GM15510 (cell line): ENCODE measurements around the gene ZEB2.

Experiments
- POLR2A ChIP-seq: IDR thresholded peaks from 3 replicates; pipeline ENCODE4 v1.6.1; 2011; ENCODE audit warnings: borderline replicate concordance; ENCODE audit not compliant: insufficient read length; ENCODE audit errors: extremely low read depth

ZEB2 gene

GRCh38 chr2:144539289-144539782 is 19.4 kb upstream of the ZEB2 start:
- TF ChIP-seq POLR2A: no peak

- no peak for TF ChIP-seq POLR2A
These were observed 15.4 kb upstream of the ZEB2 start for GRCh38 chr2:144535300-144535699.

- TF ChIP-seq POLR2A: no peak
These were observed 13.3 kb upstream of the ZEB2 start for GRCh38 chr2:144533221-144533620.

- TF ChIP-seq POLR2A: no peak
These were observed 10.7 kb upstream of the ZEB2 start for GRCh38 chr2:144530596-144530995.

GRCh38 chr2:144529841-144530240 is 9.9 kb upstream of the ZEB2 start:
- no peak for TF ChIP-seq POLR2A

- TF ChIP-seq POLR2A: no peak
These were observed 8.2 kb upstream of the ZEB2 start for GRCh38 chr2:144528108-144528507.

GRCh38 chr2:144526831-144527230 is 6.9 kb upstream of the ZEB2 start:
- TF ChIP-seq POLR2A: no peak

- TF ChIP-seq POLR2A: no peak
These were observed 4.4 kb upstream of the ZEB2 start for GRCh38 chr2:144524118-144525009.

- TF ChIP-seq POLR2A: no peak
These were observed 3.7 kb upstream of the ZEB2 start for GRCh38 chr2:144523596-144524117.

- TF ChIP-seq POLR2A: no peak
These were observed 3.1 kb upstream of the ZEB2 start for GRCh38 chr2:144522897-144523595.

GRCh38 chr2:144522176-144522896 is 2.4 kb upstream of the ZEB2 start:
- no peak for TF ChIP-seq POLR2A

- no peak for TF ChIP-seq POLR2A
These were observed 1.8 kb upstream of the ZEB2 start for GRCh38 chr2:144521686-144522085.

GRCh38 chr2:144520756-144521487 is 1.0 kb upstream of the ZEB2 start:
- no peak for TF ChIP-seq POLR2A

- no peak for TF ChIP-seq POLR2A
These were observed 354 bp downstream of the ZEB2 start for GRCh38 chr2:144519597-144519933.
